ENCODE data around the gene PCK2. TPM values are rescaled to one million over a fixed set of nuclear protein-coding genes. Genes with fewer than 3 reads are reported as not detected.
"Not testable (repeated sequence)": the region's sequence is repeated elsewhere in the genome, so short reads cannot be mapped to it uniquely, and the experiment has no call there.

Gene PCK2
- total RNA-seq (ENCODE audit: low replicate concordance): 35.0 and 40.9 TPM in 2 replicates
- long read RNA-seq, transcript PCK2-201 (10 exons, 2,357 nt): major isoform, 34 of 55 reads
- long read RNA-seq, partial matches to known transcripts: 9 of 55 reads
- long read RNA-seq, other reads (novel, unspliced or antisense): 10 of 55 reads

DNA sequence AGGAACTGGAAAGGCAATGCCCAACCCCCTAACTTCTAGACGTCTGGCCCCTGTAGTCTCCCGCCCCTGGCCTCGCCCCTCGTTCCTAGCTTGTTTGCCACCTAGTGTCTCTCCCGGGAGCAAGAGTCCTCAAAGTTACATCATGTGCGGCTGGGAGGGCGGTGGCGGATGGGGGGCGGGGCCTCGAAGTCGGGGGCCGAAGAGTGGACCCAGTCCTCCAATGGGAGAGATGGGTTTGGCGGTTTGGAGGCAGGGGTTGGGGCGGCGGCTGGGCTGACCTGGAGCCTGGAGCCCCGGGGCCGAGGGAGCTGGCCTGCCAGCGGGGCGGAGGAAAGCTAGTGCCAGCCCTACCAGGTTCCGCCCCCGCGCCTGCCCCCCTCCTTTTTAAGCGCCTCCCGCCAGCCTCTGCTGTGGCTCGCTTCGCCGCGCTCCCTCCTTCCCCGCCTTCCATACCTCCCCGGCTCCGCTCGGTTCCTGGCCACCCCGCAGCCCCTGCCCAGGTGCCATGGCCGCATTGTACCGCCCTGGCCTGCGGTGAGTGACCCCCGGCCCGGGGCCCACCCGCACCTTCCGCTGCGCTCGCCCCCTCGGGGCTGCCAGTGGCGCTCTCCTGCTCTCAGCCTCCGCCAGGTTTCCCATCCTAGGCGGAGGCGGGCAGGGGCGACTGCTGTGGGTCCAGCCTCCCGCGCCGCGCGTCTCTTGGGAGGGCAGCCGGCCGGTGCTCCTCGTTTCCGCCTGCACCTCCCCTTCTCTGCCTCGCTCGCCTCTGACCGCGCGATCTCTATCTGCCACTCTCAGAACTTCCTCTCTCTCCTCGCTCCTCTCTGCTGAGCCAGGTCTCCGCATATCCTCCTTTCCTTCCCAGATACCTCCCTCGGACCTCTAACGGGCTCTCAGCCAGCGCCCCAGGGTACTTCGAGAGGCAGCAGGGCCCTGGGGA is at the start of gene PCK2:
PCK2 (plus strand) TSS at position 411 of the 940 bp plus-strand sequence; CDS start at position 506, 95 bp downstream.
- Mint-ChIP-seq H3K27me3 (no peaks in the 10 kb centered on the region), H3K27ac (peak within 1 kb of the TSS; percentile 86), H3K4me3 (peak within 1 kb of the TSS; percentile 95), H3K9me3 (no peaks in the 10 kb centered on the region), H3K4me1 (ENCODE audit: unreplicated experiment) (peaks cover 30% of the 10 kb centered on the region), H3K36me3 (peaks cover 5% of the 10 kb centered on the region)
- peak; percentile 86 for DNase-seq (ENCODE audit: extremely low spot score, unreplicated experiment)
- TF ChIP-seq, protein P1, sequence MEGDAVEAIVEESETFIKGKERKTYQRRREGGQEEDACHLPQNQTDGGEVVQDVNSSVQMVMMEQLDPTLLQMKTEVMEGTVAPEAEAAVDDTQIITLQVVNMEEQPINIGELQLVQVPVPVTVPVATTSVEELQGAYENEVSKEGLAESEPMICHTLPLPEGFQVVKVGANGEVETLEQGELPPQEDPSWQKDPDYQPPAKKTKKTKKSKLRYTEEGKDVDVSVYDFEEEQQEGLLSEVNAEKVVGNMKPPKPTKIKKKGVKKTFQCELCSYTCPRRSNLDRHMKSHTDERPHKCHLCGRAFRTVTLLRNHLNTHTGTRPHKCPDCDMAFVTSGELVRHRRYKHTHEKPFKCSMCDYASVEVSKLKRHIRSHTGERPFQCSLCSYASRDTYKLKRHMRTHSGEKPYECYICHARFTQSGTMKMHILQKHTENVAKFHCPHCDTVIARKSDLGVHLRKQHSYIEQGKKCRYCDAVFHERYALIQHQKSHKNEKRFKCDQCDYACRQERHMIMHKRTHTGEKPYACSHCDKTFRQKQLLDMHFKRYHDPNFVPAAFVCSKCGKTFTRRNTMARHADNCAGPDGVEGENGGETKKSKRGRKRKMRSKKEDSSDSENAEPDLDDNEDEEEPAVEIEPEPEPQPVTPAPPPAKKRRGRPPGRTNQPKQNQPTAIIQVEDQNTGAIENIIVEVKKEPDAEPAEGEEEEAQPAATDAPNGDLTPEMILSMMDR (conservative IDR thresholded peaks at IDR 0.05): no peak

DNA sequence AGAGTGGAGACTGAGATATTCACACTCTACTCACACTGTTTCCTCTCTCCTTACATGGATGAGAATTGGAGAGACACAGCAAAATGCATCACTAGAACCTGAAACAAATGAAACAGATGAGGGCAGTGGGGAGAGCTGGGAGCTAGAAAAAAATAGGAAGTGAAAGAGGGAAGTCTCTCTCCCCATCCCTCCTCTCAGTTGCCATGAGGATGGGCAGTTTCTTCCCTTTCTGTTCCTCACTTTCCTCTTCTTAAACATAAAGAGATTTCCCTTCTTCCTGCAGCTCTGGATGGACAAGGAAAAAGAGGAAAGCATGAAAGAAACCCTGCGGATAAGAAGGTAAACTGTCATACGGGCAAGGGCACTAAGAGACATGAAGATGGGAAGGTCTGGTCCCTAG is 45.1 kb upstream of the PCK2 start:
- not testable (repeated sequence) for H3K9me3 Mint-ChIP-seq; DNase-seq (ENCODE audit: extremely low spot score, unreplicated experiment); H3K27ac Mint-ChIP-seq; H3K4me3 Mint-ChIP-seq; H3K36me3 Mint-ChIP-seq
- H3K4me1 Mint-ChIP-seq (ENCODE audit: unreplicated experiment): peaks cover 13% of the 10 kb centered on the region
- H3K27me3 Mint-ChIP-seq: peaks cover 57% of the 10 kb centered on the region

DNA sequence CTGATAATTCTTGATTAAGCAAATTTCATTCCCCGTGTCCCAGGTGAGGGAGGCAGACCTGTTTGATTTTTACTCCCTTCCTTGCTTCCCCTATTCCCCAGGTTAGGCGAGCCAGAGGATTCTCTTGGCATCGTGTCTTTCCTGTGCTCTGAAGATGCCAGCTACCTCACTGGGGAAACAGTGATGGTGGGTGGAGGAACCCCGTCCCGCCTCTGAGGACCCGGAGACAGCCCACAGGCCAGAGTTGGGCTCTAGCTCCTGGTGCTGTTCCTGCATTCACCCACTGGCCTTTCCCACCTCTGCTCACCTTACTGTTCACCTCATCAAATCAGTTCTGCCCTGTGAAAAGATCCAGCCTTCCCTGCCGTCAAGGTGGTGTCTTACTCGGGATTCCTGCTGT is 43.4 kb upstream of the PCK2 start:
- H3K36me3 Mint-ChIP-seq; DNase-seq (ENCODE audit: extremely low spot score, unreplicated experiment); H3K9me3 Mint-ChIP-seq: not testable (repeated sequence)
- Mint-ChIP-seq H3K4me3 (peak overlapping the region; percentile 89), H3K27me3 (peaks cover 56% of the 10 kb centered on the region), H3K4me1 (ENCODE audit: unreplicated experiment) (peaks cover 13% of the 10 kb centered on the region), H3K27ac (peak overlapping the region; percentile 44)

DNA sequence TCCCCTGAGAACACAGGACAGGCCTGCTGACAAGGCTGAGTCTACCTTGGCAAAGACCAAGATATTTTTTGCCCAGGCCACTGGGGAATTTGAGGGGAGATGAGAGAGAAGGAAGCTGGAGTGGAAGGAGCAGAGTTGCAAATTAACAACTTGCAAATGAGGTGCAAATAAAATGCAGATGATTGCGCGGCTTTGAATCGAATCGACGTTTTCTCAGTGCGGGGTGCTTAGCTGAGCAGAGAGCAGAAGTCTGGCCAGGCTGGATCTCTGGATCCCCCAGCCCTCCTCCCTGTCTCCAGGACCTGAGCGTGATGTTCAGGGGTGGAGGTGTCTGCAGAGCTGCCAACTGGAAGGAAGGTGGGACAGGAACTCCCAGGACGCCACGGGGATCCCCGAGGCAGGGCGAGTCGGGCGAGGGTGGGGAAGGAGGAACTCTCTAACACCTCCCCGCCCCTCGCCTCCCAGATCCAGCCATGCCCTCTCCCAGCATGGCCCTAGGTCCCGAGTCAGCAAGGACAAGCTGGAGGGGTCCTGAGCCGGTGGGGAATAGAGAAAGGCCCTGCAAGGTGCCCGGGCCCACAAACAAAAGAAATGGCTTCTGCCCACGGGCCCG is 42.8 kb upstream of the PCK2 start:
- H3K9me3 Mint-ChIP-seq: no peaks in the 10 kb centered on the region
- peak overlapping the region; percentile 44 for H3K27ac Mint-ChIP-seq
- H3K27me3 Mint-ChIP-seq: peaks cover 53% of the 10 kb centered on the region
- peaks cover 13% of the 10 kb centered on the region for H3K4me1 Mint-ChIP-seq (ENCODE audit: unreplicated experiment)
- peak; percentile 70 for DNase-seq (ENCODE audit: extremely low spot score, unreplicated experiment)
- no peaks in the 10 kb centered on the region for H3K36me3 Mint-ChIP-seq
- TF ChIP-seq, protein P1 (conservative IDR thresholded peaks at IDR 0.05): no peak
- peak overlapping the region; percentile 89 for H3K4me3 Mint-ChIP-seq

DNA sequence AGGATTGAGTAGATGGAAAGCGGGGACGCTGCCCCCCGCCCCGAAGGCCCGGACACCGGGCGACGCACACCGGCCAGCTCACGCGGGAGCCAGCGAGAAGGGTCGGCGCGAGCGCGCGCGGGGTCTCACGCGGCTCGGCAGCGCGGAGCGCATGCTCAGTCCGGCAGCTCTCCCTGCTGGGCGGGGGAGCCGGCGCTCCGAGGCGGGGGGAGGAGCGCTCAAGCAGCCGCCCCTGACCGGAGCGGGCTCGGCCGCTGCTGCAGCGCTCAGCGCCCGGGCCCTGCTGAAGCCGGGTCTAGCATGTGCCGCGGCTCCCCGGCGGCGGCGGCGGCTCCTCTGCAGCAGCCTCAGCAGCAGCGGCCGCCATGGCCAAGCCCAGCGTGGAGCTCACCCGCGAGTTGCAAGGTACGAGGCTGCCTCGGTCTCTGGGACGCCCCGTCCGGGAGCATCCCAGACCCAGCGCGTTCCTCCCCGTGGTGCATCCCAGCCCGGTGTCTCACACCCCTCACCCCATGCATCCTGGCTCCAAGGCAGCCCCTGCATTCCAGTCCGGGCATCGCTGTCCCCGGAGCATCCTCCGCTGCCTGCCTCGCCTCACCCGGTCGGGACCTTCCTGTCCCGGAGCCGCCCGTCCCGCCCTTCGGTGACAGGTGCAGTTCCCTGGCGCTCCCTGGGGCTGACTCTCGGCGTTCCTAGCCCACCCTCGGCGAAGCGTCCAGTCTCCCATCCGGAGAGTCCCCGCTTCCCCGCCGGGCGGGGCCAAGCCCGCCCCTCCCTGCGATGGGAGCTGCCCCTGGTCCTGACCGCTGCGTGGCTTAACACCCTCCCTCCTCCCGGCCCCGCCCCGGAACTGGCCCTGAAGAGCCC is 42.1 kb upstream of the PCK2 start, which contains the start of gene CARMIL3:
CARMIL3 (plus strand) TSS at position 221 of the 867 bp plus-strand sequence; CDS start at position 366, 145 bp downstream.
- Mint-ChIP-seq H3K27me3 (peaks cover 53% of the 10 kb centered on the region), H3K9me3 (no peaks in the 10 kb centered on the region), H3K4me1 (ENCODE audit: unreplicated experiment) (peaks cover 13% of the 10 kb centered on the region), H3K4me3 (peak within 1 kb of the TSS; percentile 89), H3K27ac (peak within 1 kb of the TSS; percentile 44), H3K36me3 (no peaks in the 10 kb centered on the region)
- TF ChIP-seq, protein P1 (conservative IDR thresholded peaks at IDR 0.05): no peak
- peak; percentile 79 for DNase-seq (ENCODE audit: extremely low spot score, unreplicated experiment)
